DOHH2 (cell line): ENCODE data around the gene SNRNP40.

Source experiments
- H3F3A ChIP-seq: fragments of 200-600 bp; sonication (generic), shearing (Covaris generic); 2 replicates; pipeline ENCODE4 v1.6.0; 2016; ENCODE audit warnings: antibody characterized with exemption, mild to moderate bottlenecking; ENCODE audit not compliant: control insufficient read depth, insufficient read depth
- H3K27ac ChIP-seq: fragments of 200-600 bp; sonication (generic); 2 replicates; pipeline ENCODE4 v1.5.1; 2014; ENCODE audit warnings: low read depth, mild to moderate bottlenecking, low read length, moderate library complexity
- H3K27me3 ChIP-seq: fragments of 200-600 bp; sonication (generic); 2 replicates; pipeline ENCODE4 v1.6.1; 2014; ENCODE audit warnings: mild to moderate bottlenecking, low read length, mixed read lengths; ENCODE audit not compliant: control insufficient read depth
- H3K36me3 ChIP-seq: fragments of 200-600 bp; sonication (generic); 2 replicates; pipeline ENCODE4 v1.6.1; 2014; ENCODE audit warnings: mild to moderate bottlenecking, low read length, moderate library complexity, mixed read lengths; ENCODE audit not compliant: control insufficient read depth
- H3K4me1 ChIP-seq: fragments of 200-600 bp; sonication (generic); 2 replicates; pipeline ENCODE4 v1.6.1; 2014; ENCODE audit warnings: mild to moderate bottlenecking, low read length, mixed read lengths; ENCODE audit not compliant: control insufficient read depth
- H3K4me2 ChIP-seq: fragments of 200-600 bp; sonication (generic); 2 replicates; pipeline ENCODE4 v1.6.0; 2014; ENCODE audit warnings: mild to moderate bottlenecking, low read length, moderate library complexity
- H3K4me3 ChIP-seq: fragments of 200-600 bp; sonication (generic); 2 replicates; pipeline ENCODE4 v1.5.1; 2014; ENCODE audit warnings: mild to moderate bottlenecking, low read length, mixed read lengths
- H3K79me2 ChIP-seq: fragments of 200-600 bp; sonication (generic); 2 replicates; pipeline ENCODE4 v1.6.1; 2014; ENCODE audit warnings: mild to moderate bottlenecking, low read length, mixed read lengths; ENCODE audit not compliant: control insufficient read depth
- H3K9me2 ChIP-seq: fragments of 200-600 bp; sonication (generic); replicated peaks from 2 replicates; pipeline ENCODE4 v1.6.1; 2014; ENCODE audit warnings: mild to moderate bottlenecking, low read length, mixed read lengths; ENCODE audit not compliant: control insufficient read depth
- H3K9me3 ChIP-seq: fragments of 200-600 bp; sonication (generic); 2 replicates; pipeline ENCODE4 v1.6.1; 2014; ENCODE audit warnings: antibody characterized with exemption, low read length, mixed read lengths; ENCODE audit not compliant: control insufficient read depth, insufficient read depth
- H4K20me1 ChIP-seq: fragments of 200-600 bp; sonication (generic); 2 replicates; pipeline ENCODE4 v1.6.0; 2014; ENCODE audit warnings: low read depth, mild to moderate bottlenecking, antibody characterized with exemption, low read length, moderate library complexity; ENCODE audit not compliant: control insufficient read depth, insufficient read depth
- CTCF ChIP-seq: fragments of 200-600 bp; sonication (generic); IDR thresholded peaks from one replicate; pipeline ENCODE4 v1.5.1; 2014; ENCODE audit warnings: antibody characterized with exemption, mild to moderate bottlenecking, low read depth, low read length; ENCODE audit not compliant: poor library complexity, severe bottlenecking
- EZH2phosphoT487 ChIP-seq: fragments of 200-600 bp; sonication (generic); IDR thresholded peaks from 2 replicates; pipeline ENCODE4 v1.6.1; 2017; ENCODE audit warnings: borderline replicate concordance, mild to moderate bottlenecking, antibody characterized with exemption, low read length, moderate library complexity, mixed read lengths

The SNRNP40 gene

DNA sequence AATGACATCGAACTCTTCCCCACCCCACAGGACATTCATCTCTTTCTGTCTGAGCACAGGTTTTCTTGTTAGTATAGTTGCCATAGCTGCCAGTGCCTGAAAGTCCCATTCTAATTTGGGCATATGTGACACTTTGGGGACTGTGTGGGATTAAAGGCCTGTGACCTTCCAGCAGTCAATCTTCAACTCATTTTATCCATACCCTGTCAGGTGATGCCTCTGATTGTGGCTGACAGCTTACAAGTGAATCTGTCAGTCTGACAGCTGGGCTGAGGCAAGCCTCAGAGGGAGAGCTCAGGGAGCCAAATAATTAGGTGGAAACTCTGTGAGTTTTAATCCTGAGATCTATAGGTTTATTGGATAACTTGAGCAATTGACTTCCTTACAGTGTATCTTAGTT lies 29.9 kb upstream of the SNRNP40 start:
- H3K79me2 ChIP-seq = no peaks in the 10 kb centered on the region
- H3K9me3 ChIP-seq = no peaks in the 10 kb centered on the region
- no peaks in the 10 kb centered on the region for H3F3A ChIP-seq
- H3K9me2 ChIP-seq = no peaks in the 10 kb centered on the region
- H3K4me1 ChIP-seq = no peaks in the 10 kb centered on the region
- no peak overlapping the region for H3K27ac ChIP-seq
- no peak for TF ChIP-seq EZH2phosphoT487
- TF ChIP-seq CTCF = no peak
- peaks cover 5% of the 10 kb centered on the region; the same call in 1 of the 2 replicates for H3K36me3 ChIP-seq
- no peak overlapping the region for H3K4me3 ChIP-seq
- H3K27me3 ChIP-seq = no peaks in the 10 kb centered on the region
- no peak overlapping the region for H3K4me2 ChIP-seq
- no peaks in the 10 kb centered on the region for H4K20me1 ChIP-seq

GRCh38 chr1:31324992-31325391 lies 28.4 kb upstream of the SNRNP40 start:
- no peaks in the 10 kb centered on the region for H4K20me1 ChIP-seq
- no peak overlapping the region for H3K4me3 ChIP-seq
- no peaks in the 10 kb centered on the region for H3K27me3 ChIP-seq

DNA sequence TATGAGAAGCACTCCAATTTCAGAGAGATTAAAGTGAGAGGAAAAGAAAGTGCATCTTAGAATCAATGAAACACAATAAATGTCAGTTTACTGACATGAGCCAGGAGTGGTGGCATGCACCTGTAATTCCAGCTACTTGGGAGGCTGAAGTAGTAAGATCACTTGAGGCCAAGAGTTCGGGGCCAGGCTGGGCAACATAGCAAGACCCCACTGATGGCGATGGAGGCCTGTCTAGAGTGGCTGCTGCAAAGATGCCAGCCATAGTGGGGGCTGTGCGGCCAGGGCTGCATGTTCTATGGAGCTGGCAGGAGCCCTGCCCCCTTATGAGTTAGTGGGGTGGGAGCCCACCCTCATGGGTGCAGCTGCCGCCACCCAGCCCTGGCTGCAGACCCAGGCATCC lies 27.5 kb upstream of the SNRNP40 start:
- TF ChIP-seq CTCF = no peak
- TF ChIP-seq EZH2phosphoT487 = no peak
- H3K9me3 ChIP-seq = no peaks in the 10 kb centered on the region
- H3K36me3 ChIP-seq = peaks cover 18% of the 10 kb centered on the region
- H3K27ac ChIP-seq = no peak overlapping the region
- no peak overlapping the region for H3K4me3 ChIP-seq
- H3K4me1 ChIP-seq = no peaks in the 10 kb centered on the region
- no peaks in the 10 kb centered on the region for H3K9me2 ChIP-seq
- no peak overlapping the region for H3K4me2 ChIP-seq
- H4K20me1 ChIP-seq = no peaks in the 10 kb centered on the region
- no peaks in the 10 kb centered on the region for H3K79me2 ChIP-seq
- no peaks in the 10 kb centered on the region for H3K27me3 ChIP-seq
- no peaks in the 10 kb centered on the region for H3F3A ChIP-seq

More at GRCh38 chr1:31324992-31325391, 28.4 kb upstream of the SNRNP40 start:
- no peaks in the 10 kb centered on the region for H3K9me2 ChIP-seq
- H3K4me2 ChIP-seq = no peak overlapping the region
- no peaks in the 10 kb centered on the region for H3K79me2 ChIP-seq
- no peak overlapping the region for H3K27ac ChIP-seq
- TF ChIP-seq CTCF (no peak), EZH2phosphoT487 (no peak)
- H3K36me3 ChIP-seq = peaks cover 14% of the 10 kb centered on the region
- H3K4me1 ChIP-seq = no peaks in the 10 kb centered on the region
- no peaks in the 10 kb centered on the region for H3K9me3 ChIP-seq
- H3F3A ChIP-seq = no peaks in the 10 kb centered on the region

DNA sequence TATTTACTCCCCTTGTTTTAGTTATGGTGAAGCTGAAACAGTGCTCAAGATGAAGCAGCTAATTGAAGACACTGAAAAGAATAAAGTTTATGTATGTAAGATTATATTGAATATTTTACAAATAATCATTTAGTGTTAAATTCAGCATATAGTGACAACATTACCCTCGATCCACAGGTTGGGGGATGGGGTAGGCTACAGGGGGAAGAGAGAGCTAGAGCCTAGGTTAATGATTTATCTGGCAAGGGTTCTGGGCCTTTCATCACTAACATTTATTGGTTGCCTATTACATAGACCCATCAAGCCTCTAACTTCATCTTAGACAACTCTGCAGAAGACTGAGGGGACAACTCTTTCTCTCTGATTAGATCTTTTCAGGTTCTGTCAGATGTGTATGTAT lies 21.6 kb upstream of the SNRNP40 start:
- H3K9me2 ChIP-seq = no peaks in the 10 kb centered on the region
- no peaks in the 10 kb centered on the region for H3F3A ChIP-seq
- H3K79me2 ChIP-seq = no peaks in the 10 kb centered on the region
- no peak overlapping the region for H3K4me3 ChIP-seq
- TF ChIP-seq EZH2phosphoT487 (no peak), CTCF (no peak)
- H3K27me3 ChIP-seq = no peaks in the 10 kb centered on the region
- H3K36me3 ChIP-seq = peaks cover 44% of the 10 kb centered on the region
- H3K4me1 ChIP-seq = no peaks in the 10 kb centered on the region
- H4K20me1 ChIP-seq = no peaks in the 10 kb centered on the region
- H3K27ac ChIP-seq = no peak overlapping the region
- no peaks in the 10 kb centered on the region for H3K9me3 ChIP-seq
- no peak overlapping the region for H3K4me2 ChIP-seq
